ENCODE measurements around the gene KCNK18. TPM values are rescaled to one million over a fixed set of nuclear protein-coding genes. Genes with fewer than 3 reads are reported as not detected.

The KCNK18 gene
- total RNA-seq, result not detected

- DNase-seq (ENCODE audit: low spot score in 2 of 2) (no peak), ATAC-seq (no peak)
- H3K27ac Mint-ChIP-seq, result no peak within 1 kb of the TSS
- H3K9me3 Mint-ChIP-seq, result peaks cover 0 to 5% of the 10 kb centered on the region in 2 donors
- H3K36me3 Mint-ChIP-seq, result no peaks in the 10 kb centered on the region
Observed at GRCh38 chr10:117197189-117197588, at the start of gene KCNK18. Gene KCNK18, plus strand, starts transcription at chr10:117197489. Its CDS starts 0 bp downstream, at chr10:117197489.

GRCh38 chr10:117148284-117148683, 49.0 kb upstream of the KCNK18 start:
- no peak for DNase-seq (ENCODE audit: low spot score in 2 of 2)
- Mint-ChIP-seq H3K9me3 (peaks cover 0 to 5% of the 10 kb centered on the region in 2 donors), H3K27ac (no peak overlapping the region), H3K36me3 (peaks cover 5 to 7% of the 10 kb centered on the region in 2 donors)
- no peak for ATAC-seq

- no peak overlapping the region for H3K27ac Mint-ChIP-seq
- H3K36me3 Mint-ChIP-seq, result no peaks in the 10 kb centered on the region
Observed at GRCh38 chr10:117152668-117153067, 44.6 kb upstream of the KCNK18 start.

GRCh38 chr10:117158297-117158696, 39.0 kb upstream of the KCNK18 start:
- ATAC-seq, result no peak
- Mint-ChIP-seq H3K36me3 (peaks cover 0 to 5% of the 10 kb centered on the region in 2 donors), H3K9me3 (no peaks in the 10 kb centered on the region), H3K27ac (no peak overlapping the region)
- no peak for DNase-seq (ENCODE audit: low spot score in 2 of 2)

More at GRCh38 chr10:117152668-117153067, 44.6 kb upstream of the KCNK18 start:
- ATAC-seq, result no peak
- no peaks in the 10 kb centered on the region for H3K9me3 Mint-ChIP-seq
- DNase-seq (ENCODE audit: low spot score in 2 of 2), result no peak

- peaks cover 0 to 5% of the 10 kb centered on the region in 2 donors for H3K36me3 Mint-ChIP-seq
- no peaks in the 10 kb centered on the region for H3K9me3 Mint-ChIP-seq
- no peak for ATAC-seq
- no peak overlapping the region for H3K27ac Mint-ChIP-seq
- no peak for DNase-seq (ENCODE audit: low spot score in 2 of 2)
Observed at GRCh38 chr10:117159390-117159789, 37.9 kb upstream of the KCNK18 start.

DNA sequence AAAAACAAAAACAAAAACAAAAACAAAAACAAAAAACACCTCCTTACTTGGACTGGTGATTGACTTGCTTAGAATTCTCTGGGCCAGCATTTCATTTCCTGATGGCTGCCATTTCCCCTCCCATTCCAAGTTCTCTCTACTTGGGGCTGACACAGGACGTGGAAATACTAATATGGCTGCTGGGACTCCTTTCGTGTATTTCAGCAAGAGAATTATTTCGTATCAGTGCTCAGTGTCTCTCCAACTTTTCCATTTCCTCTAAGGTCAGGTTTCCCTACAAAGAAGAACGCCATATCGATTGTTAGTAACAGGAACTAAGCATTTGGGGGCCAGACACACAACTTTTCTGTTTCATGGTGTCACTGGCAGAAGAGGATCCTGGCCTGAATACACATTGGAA, 36.7 kb upstream of the KCNK18 start:
- H3K36me3 Mint-ChIP-seq, result peaks cover 0 to 9% of the 10 kb centered on the region in 2 donors
- H3K27ac Mint-ChIP-seq, result no peak overlapping the region
- no peaks in the 10 kb centered on the region for H3K9me3 Mint-ChIP-seq
- no peak for ATAC-seq
- DNase-seq (ENCODE audit: low spot score in 2 of 2), result no peak

GRCh38 chr10:117161386-117162033, 35.8 kb upstream of the KCNK18 start:
- DNase-seq (ENCODE audit: low spot score in 2 of 2), result no peak
- Mint-ChIP-seq H3K27ac (no peak overlapping the region), H3K36me3 (peaks cover 0 to 9% of the 10 kb centered on the region in 2 donors), H3K9me3 (no peaks in the 10 kb centered on the region)
- ATAC-seq, result no peak

DNA sequence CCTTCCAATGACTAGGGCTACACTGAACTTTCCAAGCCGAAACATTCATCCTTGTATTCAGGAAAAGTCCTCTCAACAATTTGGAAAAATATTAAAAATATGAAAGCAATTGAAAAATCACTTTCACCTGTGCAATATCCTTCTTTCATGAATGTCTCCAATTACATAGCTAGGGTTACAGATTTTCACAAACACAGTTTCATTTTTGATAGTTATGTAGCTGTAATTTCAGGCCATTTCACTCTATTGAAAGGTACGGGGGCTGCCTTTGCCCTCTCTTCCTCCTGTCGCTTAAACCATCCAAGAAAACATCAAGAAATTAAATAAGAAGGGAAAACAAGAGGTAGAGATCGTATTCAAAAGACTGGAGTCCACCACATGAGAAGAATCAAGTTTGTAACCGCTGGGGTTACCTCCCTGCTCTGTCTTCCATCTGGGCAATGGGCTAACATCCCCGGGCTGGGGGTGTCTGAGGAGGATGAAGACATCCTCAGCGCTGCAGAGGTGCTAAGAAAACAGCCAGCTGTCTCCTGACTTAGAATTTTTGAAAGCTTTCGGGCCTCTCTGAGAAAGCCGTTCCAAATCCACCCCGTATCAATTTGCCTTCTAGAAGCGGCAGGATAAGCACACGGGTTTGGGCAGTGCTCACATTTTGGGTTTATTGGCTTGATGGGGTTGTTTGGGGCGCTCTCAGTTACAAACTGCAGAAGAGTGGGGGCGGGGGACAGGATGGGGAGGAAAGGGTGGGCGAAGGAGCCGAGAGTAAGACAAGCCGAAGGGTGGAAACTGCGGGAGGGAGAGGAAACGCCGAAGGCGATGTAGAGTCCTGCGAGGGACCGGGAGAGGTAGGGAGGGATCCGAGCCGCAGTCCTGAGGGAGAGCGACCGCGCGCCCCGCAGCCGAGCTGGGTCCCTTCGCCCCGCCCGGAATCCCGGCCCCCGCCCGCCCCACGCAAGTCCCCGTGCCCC, 34.9 kb upstream of the KCNK18 start:
- Mint-ChIP-seq H3K36me3 (peaks cover 0 to 15% of the 10 kb centered on the region in 2 donors), H3K27ac (no peak overlapping the region), H3K9me3 (no peaks in the 10 kb centered on the region)
- DNase-seq (ENCODE audit: low spot score in 2 of 2) (no peak), ATAC-seq (no peak)

DNA sequence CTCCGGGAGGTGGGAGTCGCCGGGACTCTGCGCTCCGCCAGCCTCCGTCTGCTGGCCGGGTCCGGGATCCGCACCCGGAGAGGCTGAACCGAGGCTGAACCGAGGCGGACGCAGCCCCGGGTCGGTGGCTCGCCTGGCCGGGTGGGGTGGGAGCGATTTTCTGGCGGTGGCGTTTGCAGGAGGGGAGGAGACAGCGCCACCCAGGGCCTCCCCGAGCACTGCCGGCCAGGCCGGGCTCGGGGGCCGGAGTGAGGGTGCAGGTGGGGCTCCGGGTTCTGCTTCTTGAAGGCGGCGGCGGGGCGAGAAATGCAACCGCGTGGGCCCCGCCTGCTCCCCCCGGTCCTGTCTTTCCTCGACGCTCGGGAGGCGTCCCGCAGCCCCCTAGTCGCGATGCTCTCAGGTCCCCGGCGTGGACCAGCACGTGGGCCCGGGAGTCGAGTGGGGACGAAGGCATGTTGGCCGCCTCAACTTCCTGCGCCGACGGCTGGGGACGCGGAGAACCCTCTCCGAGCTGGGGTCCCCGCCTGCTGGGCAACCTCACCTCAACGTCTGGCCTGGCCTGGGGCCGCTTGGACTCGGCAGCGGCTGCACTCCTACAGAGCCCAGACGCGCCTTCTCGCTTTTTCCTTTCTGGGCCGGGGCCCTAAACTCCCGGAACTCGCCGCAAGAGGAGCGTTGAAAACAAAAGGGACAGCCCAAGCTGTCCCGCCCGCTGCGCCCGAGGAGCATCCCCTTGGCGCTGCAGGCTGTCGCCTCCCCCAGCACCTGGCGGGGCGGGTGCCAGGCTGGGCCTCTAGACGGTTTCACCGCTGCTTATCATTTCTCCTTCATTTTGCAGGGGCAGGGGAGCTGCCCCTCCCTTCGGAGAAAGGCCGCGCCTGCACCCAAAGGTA, 34.0 kb upstream of the KCNK18 start:
- ATAC-seq (no peak), DNase-seq (ENCODE audit: low spot score in 2 of 2) (no peak)
- Mint-ChIP-seq H3K9me3 (no peaks in the 10 kb centered on the region), H3K27ac (no peak overlapping the region), H3K36me3 (peaks cover 0 to 17% of the 10 kb centered on the region in 2 donors)

GRCh38 chr10:117163954-117164548, 33.2 kb upstream of the KCNK18 start:
- Mint-ChIP-seq H3K9me3 (no peaks in the 10 kb centered on the region), H3K36me3 (peaks cover 0 to 17% of the 10 kb centered on the region in 2 donors), H3K27ac (no peak overlapping the region)
- DNase-seq (ENCODE audit: low spot score in 2 of 2) (no peak), ATAC-seq (no peak)

- peak overlapping the region in 1 of 2 donors; percentile 36 for H3K27ac Mint-ChIP-seq
- ATAC-seq, result no peak
- no peak for DNase-seq (ENCODE audit: low spot score in 2 of 2)
- H3K9me3 Mint-ChIP-seq, result no peaks in the 10 kb centered on the region
- H3K36me3 Mint-ChIP-seq, result peaks cover 0 to 17% of the 10 kb centered on the region in 2 donors
Observed at GRCh38 chr10:117164592-117165537, 32.4 kb upstream of the KCNK18 start.

DNA sequence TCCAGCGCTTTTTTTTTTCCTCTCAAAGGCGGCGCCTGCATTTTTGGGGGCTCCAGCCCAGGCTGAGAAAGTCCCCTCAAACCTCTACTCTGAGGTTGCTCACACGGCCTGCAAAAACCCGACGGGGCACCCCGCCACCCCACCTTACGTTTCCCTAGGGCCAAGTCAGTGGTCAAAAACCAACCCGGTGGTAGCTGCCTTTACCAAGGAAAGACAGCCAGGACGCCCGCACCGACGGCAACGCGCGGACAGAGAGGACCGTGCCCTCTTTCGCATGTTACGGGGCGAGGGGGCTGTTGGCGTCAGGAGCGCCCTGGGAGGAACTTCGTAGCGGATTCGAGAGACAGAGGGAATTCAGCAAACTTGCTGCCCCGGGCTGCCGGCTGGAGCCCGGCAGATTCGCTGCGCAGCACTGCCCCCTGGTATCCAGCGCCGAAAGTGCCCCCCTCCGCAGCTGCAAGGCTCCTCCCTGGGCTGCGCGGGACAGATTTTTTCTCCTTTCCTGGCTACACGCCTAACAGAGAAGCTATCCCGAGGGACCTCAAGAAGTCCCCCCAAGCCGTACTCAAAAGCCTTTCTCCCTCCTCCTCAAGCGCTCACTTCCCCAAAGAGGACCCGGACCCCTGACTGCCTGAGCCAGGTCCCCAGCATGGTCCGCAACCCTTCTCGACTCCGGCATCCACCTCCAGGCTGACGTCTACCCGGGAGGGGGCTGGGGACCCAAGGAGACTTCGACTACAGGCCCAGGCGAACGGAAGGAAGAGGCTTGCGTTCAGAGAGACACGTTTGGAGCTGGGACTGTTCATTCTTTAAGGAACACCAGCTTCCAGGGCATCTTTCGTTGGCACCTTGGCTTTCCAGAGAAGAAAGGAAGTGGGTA, 31.5 kb upstream of the KCNK18 start:
- DNase-seq (ENCODE audit: low spot score in 2 of 2) (peak in 1 of 2 donors; percentile 28), ATAC-seq (no peak)
- Mint-ChIP-seq H3K9me3 (no peaks in the 10 kb centered on the region), H3K27ac (no peak overlapping the region), H3K36me3 (peaks cover 0 to 17% of the 10 kb centered on the region in 2 donors)

- H3K36me3 Mint-ChIP-seq, result peaks cover 0 to 13% of the 10 kb centered on the region in 2 donors
- ATAC-seq, result peak; percentile 33 to 40
- peak overlapping the region in 1 of 2 donors; percentile 36 for H3K27ac Mint-ChIP-seq
- no peaks in the 10 kb centered on the region for H3K9me3 Mint-ChIP-seq
- no peak for DNase-seq (ENCODE audit: low spot score in 2 of 2)
Observed at GRCh38 chr10:117166418-117167345, 30.6 kb upstream of the KCNK18 start.

All from activated naive CD4-positive, alpha-beta T cell treated with anti-CD3 and anti-CD28 coated beads, Interleukin-2, amount 50 U/mL, for 72 hours (primary cell).